Kidney epithelial cell (primary cell): ENCODE measurements around the gene INTS6. TPM values are rescaled to one million over a fixed set of nuclear protein-coding genes. Genes with fewer than 3 reads are reported as not detected.

Source experiments
- DNase-seq: peaks from one replicate; pipeline ENCODE4 v3.0.0-alpha.2; 2010; ENCODE audit warnings: low read depth
- H3K27me3 ChIP-seq: 2 replicates; pipeline ENCODE4 v1.6.0; 2011; ENCODE audit warnings: low read length; ENCODE audit not compliant: control insufficient read depth, insufficient read depth
- H3K36me3 ChIP-seq: 2 replicates; pipeline ENCODE4 v1.5.1; 2011; ENCODE audit warnings: low read length; ENCODE audit not compliant: control insufficient read depth, insufficient read depth
- H3K4me3 ChIP-seq: 2 replicates; pipeline ENCODE4 v1.5.1; 2011; ENCODE audit warnings: low read depth, mild to moderate bottlenecking, control low read depth, low read length
- total RNA-seq: library from RNA; depleted of rRNA; stranded (reverse); fragments of >200 nt; gene quantifications from 2 replicates; pipeline ENCODE4 v1.2.3, GENCODE V29; 2015
- TF ChIP-seq, protein P1 (sequence below): IDR thresholded peaks from 2 replicates; pipeline ENCODE4 v1.5.1; 2011; ENCODE audit warnings: mild to moderate bottlenecking, moderate library complexity, low read length, control low read depth, inconsistent platforms; ENCODE audit not compliant: insufficient read depth, poor library complexity, severe bottlenecking

The INTS6 gene
- total RNA-seq, 1 donor from 2014 or later, result 23.2 TPM

DNA sequence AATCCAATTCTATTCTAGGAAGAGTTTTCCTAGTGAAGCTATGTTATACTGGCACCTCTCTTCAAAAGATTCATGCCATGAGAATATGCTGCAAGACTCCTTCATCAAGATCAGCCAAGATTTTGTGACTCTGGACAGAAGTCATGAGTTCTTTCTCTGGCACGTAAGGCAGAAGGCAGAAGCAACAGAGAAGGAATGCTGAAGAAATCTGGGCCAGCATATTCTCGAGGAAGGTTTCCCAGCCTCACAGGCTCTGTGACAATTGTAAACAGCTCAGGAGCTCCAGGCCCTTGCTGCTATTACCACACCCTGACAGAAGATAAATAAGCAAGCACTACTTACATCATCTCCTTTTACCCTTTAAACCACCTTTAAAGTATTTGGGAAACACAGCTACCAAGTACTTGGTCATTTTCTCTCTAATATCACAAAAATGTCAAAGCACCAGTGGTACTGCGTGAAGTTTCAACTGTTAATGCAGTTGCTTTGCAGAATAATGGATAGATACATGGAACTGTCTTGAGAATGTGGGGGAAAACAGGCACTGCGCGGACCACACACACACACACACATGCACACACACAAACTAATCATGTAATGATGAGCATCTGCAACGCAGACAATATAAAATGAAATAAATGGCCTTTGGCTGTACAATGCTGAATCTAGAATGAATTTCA lies 55.4 kb downstream of the INTS6 start:
- TF ChIP-seq, protein P1, sequence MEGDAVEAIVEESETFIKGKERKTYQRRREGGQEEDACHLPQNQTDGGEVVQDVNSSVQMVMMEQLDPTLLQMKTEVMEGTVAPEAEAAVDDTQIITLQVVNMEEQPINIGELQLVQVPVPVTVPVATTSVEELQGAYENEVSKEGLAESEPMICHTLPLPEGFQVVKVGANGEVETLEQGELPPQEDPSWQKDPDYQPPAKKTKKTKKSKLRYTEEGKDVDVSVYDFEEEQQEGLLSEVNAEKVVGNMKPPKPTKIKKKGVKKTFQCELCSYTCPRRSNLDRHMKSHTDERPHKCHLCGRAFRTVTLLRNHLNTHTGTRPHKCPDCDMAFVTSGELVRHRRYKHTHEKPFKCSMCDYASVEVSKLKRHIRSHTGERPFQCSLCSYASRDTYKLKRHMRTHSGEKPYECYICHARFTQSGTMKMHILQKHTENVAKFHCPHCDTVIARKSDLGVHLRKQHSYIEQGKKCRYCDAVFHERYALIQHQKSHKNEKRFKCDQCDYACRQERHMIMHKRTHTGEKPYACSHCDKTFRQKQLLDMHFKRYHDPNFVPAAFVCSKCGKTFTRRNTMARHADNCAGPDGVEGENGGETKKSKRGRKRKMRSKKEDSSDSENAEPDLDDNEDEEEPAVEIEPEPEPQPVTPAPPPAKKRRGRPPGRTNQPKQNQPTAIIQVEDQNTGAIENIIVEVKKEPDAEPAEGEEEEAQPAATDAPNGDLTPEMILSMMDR, result no peak
- H3K27me3 ChIP-seq, result no peaks in the 10 kb centered on the region
- no peak for DNase-seq
- H3K36me3 ChIP-seq, result no peaks in the 10 kb centered on the region
- no peak overlapping the region for H3K4me3 ChIP-seq

DNA sequence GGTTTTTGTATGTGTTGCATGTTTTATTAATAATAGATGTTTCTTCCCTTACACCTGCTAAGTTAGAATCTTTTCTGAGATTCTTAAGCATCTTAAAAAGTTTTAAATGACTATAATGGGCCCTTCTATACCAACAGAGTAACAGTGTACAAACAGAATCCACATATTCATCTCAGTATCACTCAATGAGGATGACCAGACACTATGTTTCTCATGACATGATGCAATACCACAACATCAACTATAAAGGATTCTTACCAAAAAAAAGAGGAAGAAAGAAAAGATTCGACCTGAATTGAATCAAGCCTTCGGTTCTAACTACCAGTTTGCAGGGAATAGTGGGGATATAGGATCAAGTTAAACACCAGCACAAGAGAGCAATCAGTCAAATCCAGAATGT lies 56.5 kb downstream of the INTS6 start:
- no peak for DNase-seq
- TF ChIP-seq, protein P1, result no peak
- Histone ChIP-seq H3K4me3 (no peak overlapping the region), H3K27me3 (no peaks in the 10 kb centered on the region), H3K36me3 (no peaks in the 10 kb centered on the region)

DNA sequence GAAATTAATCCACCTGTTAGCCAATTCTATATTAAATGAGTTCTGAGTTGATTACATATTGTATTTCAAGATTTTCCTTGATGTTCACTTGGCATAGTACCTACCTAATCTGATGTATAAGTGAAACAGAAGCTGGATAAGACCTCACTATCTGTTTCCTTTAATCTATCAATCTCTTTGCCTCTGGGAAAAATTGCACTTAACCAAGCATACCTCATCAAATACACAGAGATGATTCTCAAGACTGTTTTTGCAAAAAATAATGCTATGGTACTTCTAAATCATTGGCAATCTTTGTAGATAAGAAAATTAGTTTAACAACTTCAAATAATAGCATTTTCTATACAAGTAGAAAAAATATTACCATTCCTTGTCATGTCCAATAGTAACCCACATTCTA lies 58.1 kb downstream of the INTS6 start:
- H3K36me3 ChIP-seq, result no peaks in the 10 kb centered on the region
- no peaks in the 10 kb centered on the region for H3K27me3 ChIP-seq
- TF ChIP-seq, protein P1, result no peak
- H3K4me3 ChIP-seq, result no peak overlapping the region
- DNase-seq, result no peak

DNA sequence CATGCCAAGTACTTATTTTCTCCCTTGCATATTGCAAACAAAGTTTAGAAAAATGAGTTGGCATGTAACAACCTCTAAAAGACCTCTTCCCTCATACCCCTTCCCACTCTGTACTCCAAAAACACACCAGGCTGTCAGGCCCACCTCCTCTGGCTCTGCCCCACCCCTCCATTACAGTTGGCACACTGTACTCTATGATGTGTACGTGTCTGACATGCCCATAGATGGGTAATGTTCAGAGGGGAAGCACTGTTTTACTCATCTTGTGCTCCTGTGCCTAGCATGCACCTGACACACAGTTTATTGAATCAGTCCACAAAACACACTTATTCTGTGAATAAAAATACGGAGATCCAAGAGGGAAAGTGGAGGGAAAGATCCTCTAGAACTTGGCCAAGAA lies 67.7 kb downstream of the INTS6 start:
- DNase-seq, result no peak
- Histone ChIP-seq H3K27me3 (no peaks in the 10 kb centered on the region), H3K36me3 (no peaks in the 10 kb centered on the region), H3K4me3 (no peak overlapping the region)
- TF ChIP-seq, protein P1, result no peak

DNA sequence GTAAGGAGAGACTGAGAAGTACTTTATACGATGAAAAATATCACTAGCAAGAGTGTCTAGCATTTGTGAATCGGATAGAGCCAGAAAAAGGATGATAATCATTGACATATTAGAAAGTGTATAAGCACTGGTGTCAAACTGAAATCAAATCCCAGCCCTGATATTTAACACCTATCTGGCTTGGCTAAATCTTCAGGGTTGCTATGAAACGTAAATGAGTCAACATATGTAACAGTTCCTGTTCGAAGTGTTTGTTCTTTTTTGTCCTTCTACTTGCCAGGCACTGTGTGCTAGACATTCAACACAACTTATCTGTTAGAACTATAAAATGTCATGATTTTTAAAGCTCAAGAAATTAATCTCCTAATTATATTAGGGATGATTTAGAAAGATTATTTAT lies 72.6 kb downstream of the INTS6 start:
- TF ChIP-seq, protein P1, result no peak
- no peaks in the 10 kb centered on the region for H3K36me3 ChIP-seq

DNA sequence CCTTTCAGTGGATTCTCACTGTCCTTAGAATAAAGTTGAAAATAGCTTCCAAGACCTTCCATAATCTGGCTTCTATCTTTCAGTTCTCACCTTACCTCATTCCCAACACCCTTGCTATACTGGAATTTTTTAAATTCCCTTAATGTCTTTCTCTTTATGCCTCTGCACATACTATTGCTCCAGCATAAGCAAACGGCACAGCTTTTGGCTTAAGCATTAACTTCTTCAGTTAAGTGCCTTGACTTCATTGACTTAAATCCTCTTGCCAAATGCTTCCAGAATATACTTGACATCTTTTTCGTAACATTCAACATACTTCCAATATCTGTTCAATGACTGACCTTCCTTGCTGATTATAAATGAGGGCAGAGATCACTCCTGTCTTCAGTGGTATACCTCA lies 79.4 kb downstream of the INTS6 start:
- no peak overlapping the region for H3K4me3 ChIP-seq
- no peak for DNase-seq
- no peaks in the 10 kb centered on the region for H3K27me3 ChIP-seq
- H3K36me3 ChIP-seq, result peaks cover 1% of the 10 kb centered on the region
- TF ChIP-seq, protein P1, result no peak

More for the DNA sequence above, 72.6 kb downstream of the INTS6 start:
- H3K27me3 ChIP-seq, result no peaks in the 10 kb centered on the region
- no peak for DNase-seq
- no peak overlapping the region for H3K4me3 ChIP-seq
